NCI-H2081 (cell line): ENCODE data around the gene VSTM2L.
"Not testable (repeated sequence)": the region's sequence is repeated elsewhere in the genome, so short reads cannot be mapped to it uniquely, and the experiment has no call there.

Experiments
- DNase-seq, 2 experiments: peaks; one replicate each; lab custom pipeline; 2025; lab: John Stamatoyannopoulos, UW

VSTM2L gene, protein sequence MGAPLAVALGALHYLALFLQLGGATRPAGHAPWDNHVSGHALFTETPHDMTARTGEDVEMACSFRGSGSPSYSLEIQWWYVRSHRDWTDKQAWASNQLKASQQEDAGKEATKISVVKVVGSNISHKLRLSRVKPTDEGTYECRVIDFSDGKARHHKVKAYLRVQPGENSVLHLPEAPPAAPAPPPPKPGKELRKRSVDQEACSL

DNA sequence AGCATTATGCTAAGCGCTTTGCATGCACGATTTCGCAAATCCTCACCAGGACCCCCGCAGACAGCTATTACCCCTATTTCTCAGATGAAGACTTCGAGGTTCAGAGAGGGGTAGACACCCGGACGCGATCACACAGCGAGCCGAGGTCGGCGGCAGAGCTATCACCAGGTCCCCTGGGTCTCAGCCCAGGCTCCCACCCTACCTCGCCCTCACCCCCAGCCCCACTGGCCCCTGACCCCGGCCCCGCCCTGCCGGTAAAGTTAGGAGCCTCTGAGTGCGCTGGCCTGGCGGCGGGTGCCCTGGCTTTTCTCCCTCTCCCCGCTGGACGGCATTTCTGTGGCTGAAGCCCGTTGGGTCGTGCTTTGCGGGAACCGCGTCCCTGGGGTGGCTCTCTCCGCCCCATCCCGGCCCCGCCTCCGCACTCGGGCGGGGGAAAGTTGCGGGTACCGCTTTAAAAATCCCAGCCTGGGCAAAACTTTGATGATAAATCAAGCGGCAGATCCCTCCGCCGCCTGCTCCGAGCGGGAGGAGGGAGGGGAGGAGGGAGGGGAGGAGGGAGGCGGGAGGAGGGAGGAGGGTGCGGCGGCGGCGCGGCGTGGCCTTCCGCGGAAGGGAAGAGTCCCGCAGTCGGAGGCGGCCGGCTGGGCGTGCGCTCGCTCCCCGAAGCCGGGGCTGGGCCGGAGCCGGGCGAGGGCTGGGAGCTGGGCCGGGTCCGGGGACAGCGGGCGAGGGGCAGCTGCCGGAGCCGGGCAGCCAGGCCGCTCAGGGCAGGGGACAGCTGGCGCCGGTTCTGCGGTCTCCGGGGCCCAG, at the start of gene VSTM2L:
VSTM2L (plus strand) TSS at position 624 of the 810 bp plus-strand sequence. CDS start 224 bp downstream, outside the sequence.
- DNase-seq: no peak

GRCh38 chr20:37853823-37854375, 49.0 kb upstream of the VSTM2L start:
- DNase-seq: no peak

DNA sequence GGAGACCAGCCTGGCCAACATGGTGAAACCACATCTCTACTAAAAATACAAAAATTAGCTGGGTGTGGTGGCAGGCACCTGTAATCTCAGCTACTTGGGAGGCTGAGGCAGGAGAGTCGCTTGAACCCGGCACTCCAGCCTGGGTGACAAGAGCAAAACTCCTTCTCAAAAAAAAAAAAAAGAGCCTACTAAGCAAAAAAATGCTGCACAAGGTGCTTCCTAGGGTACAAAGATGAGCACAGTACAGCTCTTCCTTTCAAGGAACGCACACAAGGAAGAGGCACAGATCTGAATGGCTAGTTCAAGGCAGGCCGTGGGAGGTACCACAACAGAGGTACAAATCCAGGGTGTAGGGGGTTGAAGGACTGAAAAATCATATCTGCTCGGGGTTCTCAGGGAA, 46.9 kb upstream of the VSTM2L start:
- not testable (repeated sequence) for DNase-seq

DNA sequence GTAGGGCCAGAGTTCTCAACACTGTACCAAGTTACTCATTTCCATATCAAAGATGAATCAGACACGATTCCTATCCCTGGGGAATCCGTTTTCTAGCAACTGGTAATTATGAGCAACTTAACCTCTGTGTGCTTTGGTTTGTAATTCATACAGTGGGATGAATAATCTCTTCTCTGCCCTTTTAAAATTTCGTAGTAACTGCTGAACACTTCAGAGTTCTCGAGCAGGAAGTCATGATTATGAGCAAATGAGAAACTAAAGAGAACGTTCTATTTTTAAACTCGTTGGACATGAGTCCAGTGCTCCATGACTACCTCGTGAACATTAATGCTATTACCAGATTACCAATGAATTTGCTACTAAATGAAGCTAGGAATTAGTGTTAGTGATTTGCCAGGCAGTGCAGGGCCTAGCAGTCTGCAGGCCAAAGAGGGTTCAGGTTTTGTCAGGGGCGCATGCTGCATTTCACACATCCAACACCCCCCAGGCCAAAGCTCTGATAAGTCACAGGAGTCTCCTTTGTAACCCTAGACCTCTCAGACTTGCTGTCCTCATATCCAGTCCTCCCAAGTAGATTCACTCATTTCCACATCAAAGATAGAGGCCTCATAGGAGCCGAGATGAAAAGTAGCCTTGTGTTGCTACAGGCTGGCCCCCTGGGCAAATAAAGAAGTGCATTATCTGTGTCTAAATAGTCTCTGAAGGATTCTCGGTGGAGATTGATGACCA, 45.8 kb upstream of the VSTM2L start:
- DNase-seq: no peak

GRCh38 chr20:37859406-37860171, 43.3 kb upstream of the VSTM2L start:
- no peak for DNase-seq

DNA sequence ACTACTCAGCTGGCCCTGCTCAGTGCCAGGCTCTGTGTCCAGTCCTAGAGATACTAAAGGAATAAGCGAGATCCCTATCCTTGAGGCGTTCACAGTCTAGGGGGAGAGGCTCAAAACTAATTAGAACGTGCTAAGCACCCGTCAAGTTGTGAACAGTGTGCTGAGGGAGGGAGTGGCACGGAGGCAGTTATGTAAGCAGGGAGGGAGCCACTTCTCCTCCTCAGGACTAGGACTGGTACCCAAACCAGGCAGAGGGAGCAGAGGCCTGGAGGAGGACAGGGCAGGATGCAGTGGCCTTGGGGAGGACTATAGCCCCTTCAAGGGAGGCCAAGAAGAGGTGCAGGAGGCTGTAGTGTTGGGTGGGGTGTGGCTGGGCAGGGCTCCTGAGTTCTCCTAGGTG, 39.6 kb upstream of the VSTM2L start:
- no peak for DNase-seq

DNA sequence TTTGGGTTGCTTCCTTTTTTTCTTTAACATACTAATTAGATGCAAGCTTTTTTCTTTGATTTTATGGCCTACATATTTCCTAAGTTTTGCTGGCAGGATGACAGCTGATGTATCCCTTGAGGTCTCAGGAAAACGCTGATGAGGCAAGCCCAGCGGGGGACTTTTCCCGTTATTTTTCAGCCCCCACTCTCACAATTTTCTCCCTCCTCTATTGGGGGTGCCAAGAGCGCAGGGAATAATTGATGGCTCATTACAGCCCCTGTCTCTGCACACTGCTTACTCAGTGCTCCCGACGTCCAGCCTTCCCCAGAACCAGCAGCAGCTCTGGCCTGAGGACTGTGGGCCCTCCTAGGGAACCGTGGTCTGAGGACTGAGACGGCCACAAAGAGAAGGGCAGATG, 38.6 kb upstream of the VSTM2L start:
- DNase-seq: no peak

GRCh38 chr20:37866051-37866450, 36.9 kb upstream of the VSTM2L start:
- DNase-seq: no peak

GRCh38 chr20:37867289-37868195, 35.4 kb upstream of the VSTM2L start:
- DNase-seq: no peak

DNA sequence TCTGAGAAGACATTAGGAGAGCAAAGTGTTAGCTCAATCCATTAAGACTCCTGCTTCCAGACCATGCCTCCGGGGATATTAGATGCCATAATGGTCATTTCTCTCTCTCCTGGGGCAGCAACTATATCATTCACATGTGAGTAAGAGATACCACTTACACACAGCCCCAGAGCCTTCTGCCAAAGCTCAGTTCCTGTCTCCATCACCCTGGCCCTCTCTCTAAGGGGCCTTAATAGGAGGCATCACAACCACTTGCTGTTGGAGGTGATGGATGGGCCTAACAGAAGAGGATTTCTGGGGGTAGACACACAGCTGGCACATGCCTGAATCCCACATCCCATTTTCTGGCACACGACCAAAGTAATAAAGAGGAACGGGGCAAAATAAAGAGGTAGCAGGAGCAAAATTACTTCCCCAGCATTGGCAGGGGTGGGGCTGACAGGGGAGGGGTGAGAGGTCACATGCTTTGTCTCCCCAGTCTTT, 34.0 kb upstream of the VSTM2L start:
- DNase-seq: no peak

DNA sequence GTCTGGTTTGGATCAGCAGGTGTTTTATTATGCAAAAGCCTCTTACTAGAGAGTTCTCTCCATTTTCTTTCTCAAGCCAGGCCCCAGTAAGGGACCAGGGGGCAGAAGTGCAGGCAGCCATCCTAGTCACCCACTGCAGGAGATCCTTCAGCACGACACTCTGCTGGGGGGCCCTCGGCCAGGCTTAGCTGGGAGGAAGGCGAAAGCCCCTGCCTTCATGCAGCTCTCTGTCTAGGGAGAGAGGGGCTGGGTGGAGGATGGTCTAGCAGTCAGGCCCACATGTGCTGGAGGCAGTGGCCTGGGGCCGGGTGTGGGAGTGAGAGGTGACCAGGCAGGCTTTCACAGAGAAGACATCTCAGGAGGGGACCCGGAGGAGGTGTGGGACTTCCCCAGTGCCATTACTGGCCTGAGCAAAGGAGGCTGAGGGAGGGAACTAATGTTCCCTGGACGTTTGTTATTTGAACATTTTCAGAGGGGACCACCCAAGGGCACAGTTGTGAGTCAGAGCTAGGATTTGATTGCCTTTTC, 33.5 kb upstream of the VSTM2L start:
- DNase-seq: no peak

DNA sequence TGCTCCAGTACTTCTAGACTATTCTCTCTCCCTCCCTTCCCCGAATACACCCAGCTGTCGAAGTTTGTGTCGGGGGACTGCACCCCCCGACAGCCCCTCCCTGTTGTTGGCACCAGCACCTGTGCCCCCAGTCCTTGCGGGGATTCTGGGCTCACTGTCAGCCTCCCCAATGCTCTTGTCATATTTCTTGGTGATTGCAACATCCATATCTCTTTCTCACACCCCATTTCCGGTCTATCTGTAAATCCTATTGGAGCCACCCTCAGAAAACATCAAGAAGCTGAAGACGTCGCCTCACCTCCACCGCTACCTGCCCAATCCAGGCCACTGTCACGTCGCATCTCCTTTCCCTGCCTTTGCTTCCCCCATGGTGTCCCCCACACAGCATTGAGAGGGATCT, 32.6 kb upstream of the VSTM2L start:
- no peak for DNase-seq

DNA sequence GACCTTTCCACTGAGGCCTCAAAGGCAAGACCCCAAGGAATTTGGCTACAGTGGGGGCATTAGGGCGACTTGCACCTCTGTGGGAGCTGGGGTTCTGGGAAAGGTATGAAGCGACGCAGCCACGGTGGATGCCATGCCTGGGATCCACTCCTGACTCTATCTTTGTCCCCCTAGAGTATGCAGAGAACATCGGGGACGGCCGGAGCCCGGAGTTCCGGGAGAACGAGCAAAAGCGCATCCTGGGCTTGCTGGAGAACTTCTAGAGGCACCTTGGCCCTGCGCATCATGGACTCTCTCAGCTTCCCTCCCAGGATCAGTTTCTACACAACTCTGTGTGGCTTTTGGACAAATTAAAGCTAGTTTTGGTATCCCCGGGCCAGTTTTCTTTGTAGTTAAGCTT, 31.2 kb upstream of the VSTM2L start:
- DNase-seq: no peak

GRCh38 chr20:37872161-37872560, 30.8 kb upstream of the VSTM2L start:
- DNase-seq: no peak

DNA sequence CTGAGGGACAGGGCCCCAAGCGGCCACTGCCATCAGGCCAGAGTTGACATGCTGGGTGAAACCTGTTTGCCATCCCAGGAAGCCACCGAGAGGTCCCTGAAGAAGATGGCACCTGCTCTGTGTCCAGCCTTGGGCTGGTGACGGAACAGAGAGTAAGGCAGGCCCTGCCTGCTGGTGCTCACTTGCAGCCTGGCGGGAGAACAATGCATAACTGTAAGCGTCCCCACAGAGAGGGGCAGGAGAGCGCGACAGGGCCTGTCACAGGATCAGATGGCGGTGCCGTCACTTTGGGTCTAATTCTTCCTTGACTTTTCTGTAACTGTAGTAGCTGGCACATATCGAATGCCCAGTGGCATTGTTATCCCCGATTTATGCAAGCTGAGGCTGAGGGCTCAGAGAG, 29.0 kb upstream of the VSTM2L start:
- no peak for DNase-seq

GRCh38 chr20:37875460-37876175, 27.3 kb upstream of the VSTM2L start:
- DNase-seq: no peak

DNA sequence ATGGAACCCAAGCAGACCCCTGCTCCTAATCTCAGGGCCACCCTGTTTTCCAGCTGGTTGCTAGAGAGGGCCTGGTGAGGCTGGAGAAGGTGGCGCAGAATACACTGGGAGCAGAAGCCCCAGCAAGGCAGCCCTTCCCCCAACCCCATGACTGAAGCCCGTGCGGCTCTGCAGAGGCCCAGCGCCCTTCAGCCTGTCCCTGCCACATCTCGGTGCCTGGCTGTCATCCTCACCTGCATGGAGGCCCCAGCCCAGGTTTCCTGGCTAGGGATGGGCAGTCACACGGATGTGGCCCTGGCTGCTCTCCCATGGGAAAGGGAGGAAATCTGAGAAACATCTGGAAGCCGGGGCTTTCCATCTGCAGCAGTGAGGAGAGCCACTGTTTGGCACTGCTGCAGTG, 26.1 kb upstream of the VSTM2L start:
- DNase-seq: no peak

DNA sequence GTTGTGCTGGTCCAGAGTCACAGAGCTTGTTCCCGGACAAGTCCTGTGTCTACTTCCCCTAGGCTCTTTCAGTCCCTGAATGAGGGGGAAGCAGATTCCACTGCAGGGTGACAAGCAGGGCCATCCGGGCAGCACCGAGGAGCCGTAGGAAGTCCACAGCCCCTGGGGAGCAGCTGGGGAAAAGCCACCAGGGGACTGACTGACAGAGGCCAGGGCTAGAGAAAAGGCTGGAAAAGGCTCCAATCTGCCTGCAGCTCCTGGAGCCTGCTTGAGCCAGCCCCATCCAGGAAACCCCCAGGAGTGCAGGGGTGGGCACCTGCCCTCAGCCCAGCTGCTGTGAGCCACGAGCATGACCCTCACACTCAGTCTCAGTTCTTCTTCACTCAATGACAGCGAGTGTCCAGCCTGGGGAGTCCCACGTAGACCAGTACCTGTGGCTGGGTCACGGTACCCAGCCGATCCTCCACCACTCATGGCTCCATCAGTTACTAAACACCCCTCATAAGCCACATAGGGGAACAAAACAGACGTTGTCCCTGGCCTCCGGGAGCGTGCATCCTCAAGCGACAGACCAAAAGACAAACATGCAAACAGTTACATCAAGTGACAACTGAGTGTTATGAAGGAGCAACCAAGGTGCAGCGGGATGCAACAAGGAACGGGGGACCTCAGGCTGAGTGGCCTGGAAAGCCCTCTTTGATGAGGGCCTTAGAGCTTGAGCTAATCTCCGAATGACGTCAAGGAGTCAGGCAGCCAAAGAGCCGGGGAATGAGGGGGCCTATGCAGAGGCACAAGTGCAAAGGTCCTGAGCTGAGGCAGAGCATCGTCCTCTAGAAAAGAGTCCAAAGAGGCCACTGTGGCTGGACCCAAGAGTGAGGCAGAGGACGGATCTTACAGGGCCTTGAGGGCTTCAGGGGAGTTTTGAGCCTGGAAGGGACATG, 24.8 kb upstream of the VSTM2L start:
- no peak for DNase-seq
